ENCODE data around the gene ANKS6. TPM values are rescaled to one million over a fixed set of nuclear protein-coding genes. Genes with fewer than 3 reads are reported as not detected.

The ANKS6 gene
- total RNA-seq, 1 experiment from 2014 or later = 39.2 TPM

DNA sequence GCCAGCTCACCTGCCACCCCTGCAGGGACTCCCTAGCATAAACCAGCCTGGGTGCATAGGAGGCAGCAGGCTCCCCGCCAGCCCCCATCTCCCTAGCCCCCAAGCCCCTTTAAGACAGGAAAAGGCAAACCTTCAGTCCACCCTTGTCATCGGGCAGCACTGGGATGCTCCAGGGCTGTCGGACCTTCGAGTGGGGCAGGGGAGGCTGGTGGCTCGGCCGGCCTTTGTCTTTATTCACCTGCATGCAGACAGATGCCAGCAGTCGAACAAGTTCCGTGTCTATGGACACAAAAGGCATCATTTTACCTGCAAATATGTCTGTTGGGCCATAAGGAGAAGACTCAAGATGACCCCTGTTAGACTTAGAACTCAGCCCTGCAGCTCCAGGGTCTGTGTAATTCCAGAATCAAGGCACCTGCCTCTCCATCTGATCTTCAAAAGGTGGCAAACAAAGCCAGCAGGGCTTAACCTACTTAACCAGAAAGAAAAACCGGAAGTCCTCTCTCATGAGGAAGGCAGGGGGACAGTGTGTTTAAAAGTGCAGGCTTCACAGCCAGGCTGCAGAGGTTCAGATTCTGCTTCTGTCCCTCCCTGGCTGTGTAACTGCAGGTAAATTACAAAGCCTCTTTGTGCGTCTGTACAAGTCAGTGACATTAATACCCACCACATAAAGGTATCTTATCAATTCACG, 16.2 kb downstream of the ANKS6 start:
- H3K4me3 ChIP-seq (replicated peaks in 1 of 2; ENCODE audit: low read depth in 1 of 2, low read length in 2 of 2) = no peak overlapping the region
- H3K79me2 ChIP-seq (ENCODE audit: insufficient read depth, low read length) = no peaks in the 10 kb centered on the region
- no peaks in the 10 kb centered on the region for H4K20me1 ChIP-seq (ENCODE audit: insufficient read depth)
- no peak overlapping the region for H2AFZ ChIP-seq (ENCODE audit: low read depth, low read length, poor library complexity, severe bottlenecking)
- no peak overlapping the region for H3K27ac ChIP-seq (ENCODE audit: low read depth, low read length)
- ChIA-PET CTCF (no interaction called here), POLR2A (no interaction called here), RAD21 (ENCODE audit: low non-redundant PET in 1 of 2, low total read pairs in 2 of 2, uncharacterized antibody in 2 of 2, unreplicated experiment in 2 of 2) (no interaction called here)
- DNase-seq (ENCODE audit: low read depth, low spot score) = no peak
- H3K4me2 ChIP-seq (ENCODE audit: low read length) = no peak overlapping the region
- intact Hi-C loops (cut with micrococcal nuclease) = no loop called here
- no peak overlapping the region for H3K9ac ChIP-seq (ENCODE audit: low read length)
- no peak for ATAC-seq
- no peaks in the 10 kb centered on the region for H3K9me2 ChIP-seq (ENCODE audit: insufficient read depth)
- H3K9me3 ChIP-seq (ENCODE audit: control insufficient read depth in 1 of 2, insufficient read depth in 1 of 2, low read depth in 1 of 2, low read length in 2 of 2) = no peaks in the 10 kb centered on the region
- H3K36me3 ChIP-seq (ENCODE audit: control insufficient read depth in 1 of 2, insufficient read depth in 2 of 2, low read length in 2 of 2) = peaks cover 0 to 23% of the 10 kb centered on the region in 2 experiments; a peak in 1 of 4 replicates
- peaks cover 20 to 36% of the 10 kb centered on the region in 2 experiments for H3K4me1 ChIP-seq (ENCODE audit: control insufficient read depth in 1 of 2, insufficient read depth in 2 of 2, low read length in 2 of 2)
- TF ChIP-seq, protein P1, sequence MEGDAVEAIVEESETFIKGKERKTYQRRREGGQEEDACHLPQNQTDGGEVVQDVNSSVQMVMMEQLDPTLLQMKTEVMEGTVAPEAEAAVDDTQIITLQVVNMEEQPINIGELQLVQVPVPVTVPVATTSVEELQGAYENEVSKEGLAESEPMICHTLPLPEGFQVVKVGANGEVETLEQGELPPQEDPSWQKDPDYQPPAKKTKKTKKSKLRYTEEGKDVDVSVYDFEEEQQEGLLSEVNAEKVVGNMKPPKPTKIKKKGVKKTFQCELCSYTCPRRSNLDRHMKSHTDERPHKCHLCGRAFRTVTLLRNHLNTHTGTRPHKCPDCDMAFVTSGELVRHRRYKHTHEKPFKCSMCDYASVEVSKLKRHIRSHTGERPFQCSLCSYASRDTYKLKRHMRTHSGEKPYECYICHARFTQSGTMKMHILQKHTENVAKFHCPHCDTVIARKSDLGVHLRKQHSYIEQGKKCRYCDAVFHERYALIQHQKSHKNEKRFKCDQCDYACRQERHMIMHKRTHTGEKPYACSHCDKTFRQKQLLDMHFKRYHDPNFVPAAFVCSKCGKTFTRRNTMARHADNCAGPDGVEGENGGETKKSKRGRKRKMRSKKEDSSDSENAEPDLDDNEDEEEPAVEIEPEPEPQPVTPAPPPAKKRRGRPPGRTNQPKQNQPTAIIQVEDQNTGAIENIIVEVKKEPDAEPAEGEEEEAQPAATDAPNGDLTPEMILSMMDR (IDR thresholded peaks at IDR 0.05 in 2 of 3, conservative IDR thresholded peaks at IDR 0.05 in 1 of 3; ENCODE audit: borderline replicate concordance in 1 of 3, insufficient read depth in 1 of 3, low read depth in 2 of 3, low read length in 2 of 3) = no peak
- TF ChIP-seq JUND (IDR thresholded peaks at IDR 0.05) (no peak), FOSL1 (IDR thresholded peaks at IDR 0.05; ENCODE audit: low read depth) (no peak), SIN3A (IDR thresholded peaks at IDR 0.05; ENCODE audit: low read depth) (no peak), EGR1 (IDR thresholded peaks at IDR 0.05; ENCODE audit: low read depth) (no peak), EZH2 (IDR thresholded peaks at IDR 0.05) (no peak), EZH2phosphoT487 (IDR thresholded peaks at IDR 0.05; ENCODE audit: borderline replicate concordance) (no peak)
- TF ChIP-seq, protein P2, sequence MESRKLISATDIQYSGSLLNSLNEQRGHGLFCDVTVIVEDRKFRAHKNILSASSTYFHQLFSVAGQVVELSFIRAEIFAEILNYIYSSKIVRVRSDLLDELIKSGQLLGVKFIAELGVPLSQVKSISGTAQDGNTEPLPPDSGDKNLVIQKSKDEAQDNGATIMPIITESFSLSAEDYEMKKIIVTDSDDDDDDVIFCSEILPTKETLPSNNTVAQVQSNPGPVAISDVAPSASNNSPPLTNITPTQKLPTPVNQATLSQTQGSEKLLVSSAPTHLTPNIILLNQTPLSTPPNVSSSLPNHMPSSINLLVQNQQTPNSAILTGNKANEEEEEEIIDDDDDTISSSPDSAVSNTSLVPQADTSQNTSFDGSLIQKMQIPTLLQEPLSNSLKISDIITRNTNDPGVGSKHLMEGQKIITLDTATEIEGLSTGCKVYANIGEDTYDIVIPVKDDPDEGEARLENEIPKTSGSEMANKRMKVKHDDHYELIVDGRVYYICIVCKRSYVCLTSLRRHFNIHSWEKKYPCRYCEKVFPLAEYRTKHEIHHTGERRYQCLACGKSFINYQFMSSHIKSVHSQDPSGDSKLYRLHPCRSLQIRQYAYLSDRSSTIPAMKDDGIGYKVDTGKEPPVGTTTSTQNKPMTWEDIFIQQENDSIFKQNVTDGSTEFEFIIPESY (IDR thresholded peaks at IDR 0.05; ENCODE audit: extremely low read depth, insufficient replicate concordance, low read length) = no peak
- TF ChIP-seq, protein P3, sequence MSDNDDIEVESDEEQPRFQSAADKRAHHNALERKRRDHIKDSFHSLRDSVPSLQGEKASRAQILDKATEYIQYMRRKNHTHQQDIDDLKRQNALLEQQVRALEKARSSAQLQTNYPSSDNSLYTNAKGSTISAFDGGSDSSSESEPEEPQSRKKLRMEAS (IDR thresholded peaks at IDR 0.05) = no peak
- BruUV-seq (replicated peaks) = no TSS peak
- H3K27me3 ChIP-seq (ENCODE audit: insufficient read depth, low read length) = no peaks in the 10 kb centered on the region

All from HCT116 (cell line).